ENCODE data around the gene DUSP9. TPM values are rescaled to one million over a fixed set of nuclear protein-coding genes. Genes with fewer than 3 reads are reported as not detected.
"Not testable (repeated sequence)": the region's sequence is repeated elsewhere in the genome, so short reads cannot be mapped to it uniquely, and the experiment has no call there.

The DUSP9 gene
- total RNA-seq, 1 donor from 2014 or later = 0.74 TPM

DNA sequence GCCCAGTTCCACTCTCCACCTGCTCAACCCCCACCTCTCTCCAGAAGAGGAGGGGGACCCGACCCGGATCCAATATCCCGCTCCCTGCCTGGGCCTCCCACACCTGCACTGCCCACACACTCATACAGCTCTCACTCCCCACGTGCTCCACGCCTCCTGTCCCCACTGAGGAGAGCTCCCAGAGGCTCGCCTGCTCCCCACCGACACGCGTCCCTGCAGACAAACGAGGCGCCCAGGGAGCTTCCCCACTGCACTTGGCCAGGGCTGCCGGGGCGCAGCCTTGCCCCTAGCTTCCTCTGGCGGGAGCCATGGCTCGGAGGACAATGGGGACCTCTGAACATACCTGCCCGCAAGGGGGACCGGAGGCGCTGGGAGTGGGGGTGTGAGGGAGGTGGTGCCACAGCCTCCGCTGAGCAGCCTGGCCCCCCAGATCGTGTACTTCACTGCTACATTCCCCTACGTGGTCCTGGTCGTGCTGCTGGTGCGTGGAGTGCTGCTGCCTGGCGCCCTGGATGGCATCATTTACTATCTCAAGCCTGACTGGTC is 45.7 kb downstream of the DUSP9 start:
- H3K36me3 ChIP-seq = no peaks in the 10 kb centered on the region
- no peak overlapping the region for H3K27ac ChIP-seq
- H3K9me3 ChIP-seq = no peaks in the 10 kb centered on the region
- TF ChIP-seq POLR2AphosphoS5 (IDR thresholded peaks at IDR 0.05; ENCODE audit: insufficient read depth in 1 of 2, low read depth in 1 of 2) (no peak), POLR2A (IDR thresholded peaks at IDR 0.05) (no peak)
- TF ChIP-seq, protein P1, sequence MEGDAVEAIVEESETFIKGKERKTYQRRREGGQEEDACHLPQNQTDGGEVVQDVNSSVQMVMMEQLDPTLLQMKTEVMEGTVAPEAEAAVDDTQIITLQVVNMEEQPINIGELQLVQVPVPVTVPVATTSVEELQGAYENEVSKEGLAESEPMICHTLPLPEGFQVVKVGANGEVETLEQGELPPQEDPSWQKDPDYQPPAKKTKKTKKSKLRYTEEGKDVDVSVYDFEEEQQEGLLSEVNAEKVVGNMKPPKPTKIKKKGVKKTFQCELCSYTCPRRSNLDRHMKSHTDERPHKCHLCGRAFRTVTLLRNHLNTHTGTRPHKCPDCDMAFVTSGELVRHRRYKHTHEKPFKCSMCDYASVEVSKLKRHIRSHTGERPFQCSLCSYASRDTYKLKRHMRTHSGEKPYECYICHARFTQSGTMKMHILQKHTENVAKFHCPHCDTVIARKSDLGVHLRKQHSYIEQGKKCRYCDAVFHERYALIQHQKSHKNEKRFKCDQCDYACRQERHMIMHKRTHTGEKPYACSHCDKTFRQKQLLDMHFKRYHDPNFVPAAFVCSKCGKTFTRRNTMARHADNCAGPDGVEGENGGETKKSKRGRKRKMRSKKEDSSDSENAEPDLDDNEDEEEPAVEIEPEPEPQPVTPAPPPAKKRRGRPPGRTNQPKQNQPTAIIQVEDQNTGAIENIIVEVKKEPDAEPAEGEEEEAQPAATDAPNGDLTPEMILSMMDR (IDR thresholded peaks at IDR 0.05) = no peak
- intact Hi-C loops (cut with DNase I) = no loop called here
- no peak overlapping the region for H3K4me3 ChIP-seq
- no peak for DNase-seq (ENCODE audit: extremely low spot score in 2 of 2)
- H3K4me1 ChIP-seq = peaks cover 8% of the 10 kb centered on the region
- no peaks in the 10 kb centered on the region for H3K27me3 ChIP-seq

DNA sequence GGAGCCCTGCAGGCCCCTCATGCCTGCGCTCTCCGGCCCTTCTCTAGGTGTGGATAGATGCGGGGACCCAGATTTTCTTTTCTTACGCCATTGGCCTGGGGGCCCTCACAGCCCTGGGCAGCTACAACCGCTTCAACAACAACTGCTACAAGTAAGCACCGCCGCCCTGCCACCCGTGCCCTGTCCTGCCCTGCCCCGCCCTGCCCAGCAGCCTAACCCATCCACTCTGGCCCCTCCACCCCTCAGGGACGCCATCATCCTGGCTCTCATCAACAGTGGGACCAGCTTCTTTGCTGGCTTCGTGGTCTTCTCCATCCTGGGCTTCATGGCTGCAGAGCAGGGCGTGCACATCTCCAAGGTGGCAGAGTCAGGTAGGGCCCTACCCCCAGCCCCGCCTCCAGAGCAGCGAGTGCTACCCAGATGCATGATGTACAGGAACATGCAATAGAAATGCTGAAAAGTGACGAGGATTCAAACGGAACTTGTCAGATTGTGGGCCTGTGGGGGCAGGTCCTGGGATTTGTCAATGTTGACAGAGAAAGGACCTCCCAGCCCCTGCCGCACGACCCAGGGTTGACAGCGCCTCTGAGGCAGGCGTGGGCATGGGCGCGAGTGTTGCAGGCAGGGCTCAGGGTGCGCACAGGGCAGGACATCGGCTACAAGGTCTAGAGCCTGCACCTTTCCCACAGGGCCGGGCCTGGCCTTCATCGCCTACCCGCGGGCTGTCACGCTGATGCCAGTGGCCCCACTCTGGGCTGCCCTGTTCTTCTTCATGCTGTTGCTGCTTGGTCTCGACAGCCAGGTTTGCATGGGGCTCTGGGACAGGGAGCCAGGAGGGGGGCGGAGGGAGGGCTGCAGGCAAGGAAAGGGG is 46.4 kb downstream of the DUSP9 start:
- Histone ChIP-seq H3K4me1 (peaks cover 8% of the 10 kb centered on the region), H3K9me3 (no peaks in the 10 kb centered on the region), H3K27ac (no peak overlapping the region), H3K36me3 (no peaks in the 10 kb centered on the region), H3K27me3 (no peaks in the 10 kb centered on the region), H3K4me3 (no peak overlapping the region)
- TF ChIP-seq, protein P1 (IDR thresholded peaks at IDR 0.05) = no peak
- TF ChIP-seq POLR2AphosphoS5 (IDR thresholded peaks at IDR 0.05; ENCODE audit: insufficient read depth in 1 of 2, low read depth in 1 of 2) = no peak
- TF ChIP-seq POLR2A (IDR thresholded peaks at IDR 0.05) = no peak
- no peak for DNase-seq (ENCODE audit: extremely low spot score in 2 of 2)
- intact Hi-C loops (cut with DNase I) = no loop called here

DNA sequence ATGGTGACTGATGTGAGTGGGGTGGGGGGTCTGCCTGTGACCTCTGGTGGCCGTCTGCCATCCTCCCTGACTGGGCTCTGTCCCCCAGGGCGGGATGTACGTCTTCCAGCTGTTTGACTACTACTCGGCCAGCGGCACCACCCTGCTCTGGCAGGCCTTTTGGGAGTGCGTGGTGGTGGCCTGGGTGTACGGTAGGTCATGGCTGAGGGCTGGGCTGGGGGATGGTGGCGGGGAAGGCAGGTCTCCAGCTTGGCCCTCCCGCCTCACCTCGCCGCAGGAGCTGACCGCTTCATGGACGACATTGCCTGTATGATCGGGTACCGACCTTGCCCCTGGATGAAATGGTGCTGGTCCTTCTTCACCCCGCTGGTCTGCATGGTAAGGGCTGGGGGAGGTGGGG is 47.3 kb downstream of the DUSP9 start:
- H3K27me3 ChIP-seq; H3K4me3 ChIP-seq; H3K36me3 ChIP-seq; intact Hi-C loops (cut with DNase I); H3K27ac ChIP-seq; H3K9me3 ChIP-seq; DNase-seq (ENCODE audit: extremely low spot score in 2 of 2); H3K4me1 ChIP-seq: not testable (repeated sequence)

DNA sequence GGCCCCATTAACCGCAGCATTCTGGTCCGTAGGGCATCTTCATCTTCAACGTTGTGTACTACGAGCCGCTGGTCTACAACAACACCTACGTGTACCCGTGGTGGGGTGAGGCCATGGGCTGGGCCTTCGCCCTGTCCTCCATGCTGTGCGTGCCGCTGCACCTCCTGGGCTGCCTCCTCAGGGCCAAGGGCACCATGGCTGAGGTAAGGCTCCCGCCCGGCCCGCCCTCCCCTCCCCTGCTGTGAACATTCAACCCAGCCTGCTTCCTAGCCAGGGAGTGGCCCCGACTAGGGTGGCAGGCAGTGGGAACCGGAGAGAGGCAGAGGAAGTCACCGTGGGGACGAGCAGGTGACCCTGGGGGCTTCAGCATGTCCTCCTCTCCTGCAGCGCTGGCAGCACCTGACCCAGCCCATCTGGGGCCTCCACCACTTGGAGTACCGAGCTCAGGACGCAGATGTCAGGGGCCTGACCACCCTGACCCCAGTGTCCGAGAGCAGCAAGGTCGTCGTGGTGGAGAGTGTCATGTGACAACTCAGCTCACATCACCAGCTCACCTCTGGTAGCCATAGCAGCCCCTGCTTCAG is 47.8 kb downstream of the DUSP9 start:
- no peaks in the 10 kb centered on the region for H3K27me3 ChIP-seq
- intact Hi-C loops (cut with DNase I) = no loop called here
- TF ChIP-seq POLR2AphosphoS5 (IDR thresholded peaks at IDR 0.05; ENCODE audit: insufficient read depth in 1 of 2, low read depth in 1 of 2) (no peak), POLR2A (IDR thresholded peaks at IDR 0.05) (no peak)
- TF ChIP-seq, protein P1 (IDR thresholded peaks at IDR 0.05) = no peak
- H3K36me3 ChIP-seq = no peaks in the 10 kb centered on the region
- H3K27ac ChIP-seq = no peak overlapping the region
- no peak for DNase-seq (ENCODE audit: extremely low spot score in 2 of 2)
- no peaks in the 10 kb centered on the region for H3K9me3 ChIP-seq
- H3K4me3 ChIP-seq = no peak overlapping the region
- H3K4me1 ChIP-seq = peaks cover 5% of the 10 kb centered on the region

DNA sequence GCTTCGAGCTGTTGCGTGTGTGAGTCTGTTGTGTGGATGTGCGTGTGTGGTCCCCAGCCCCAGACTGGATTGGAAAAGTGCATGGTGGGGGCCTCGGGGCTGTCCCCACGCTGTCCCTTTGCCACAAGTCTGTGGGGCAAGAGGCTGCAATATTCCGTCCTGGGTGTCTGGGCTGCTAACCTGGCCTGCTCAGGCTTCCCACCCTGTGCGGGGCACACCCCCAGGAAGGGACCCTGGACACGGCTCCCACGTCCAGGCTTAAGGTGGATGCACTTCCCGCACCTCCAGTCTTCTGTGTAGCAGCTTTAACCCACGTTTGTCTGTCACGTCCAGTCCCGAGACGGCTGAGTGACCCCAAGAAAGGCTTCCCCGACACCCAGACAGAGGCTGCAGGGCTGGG is 49.1 kb downstream of the DUSP9 start:
- no peak overlapping the region for H3K4me3 ChIP-seq
- no peaks in the 10 kb centered on the region for H3K27me3 ChIP-seq
- TF ChIP-seq, protein P1 (IDR thresholded peaks at IDR 0.05) = no peak
- TF ChIP-seq POLR2AphosphoS5 (IDR thresholded peaks at IDR 0.05; ENCODE audit: insufficient read depth in 1 of 2, low read depth in 1 of 2) (no peak), POLR2A (IDR thresholded peaks at IDR 0.05) (no peak)
- no peak for DNase-seq (ENCODE audit: extremely low spot score in 2 of 2)
- intact Hi-C loops (cut with DNase I) = no loop called here
- no peaks in the 10 kb centered on the region for H3K4me1 ChIP-seq
- no peaks in the 10 kb centered on the region for H3K36me3 ChIP-seq
- H3K9me3 ChIP-seq = no peaks in the 10 kb centered on the region
- no peak overlapping the region for H3K27ac ChIP-seq

DNA sequence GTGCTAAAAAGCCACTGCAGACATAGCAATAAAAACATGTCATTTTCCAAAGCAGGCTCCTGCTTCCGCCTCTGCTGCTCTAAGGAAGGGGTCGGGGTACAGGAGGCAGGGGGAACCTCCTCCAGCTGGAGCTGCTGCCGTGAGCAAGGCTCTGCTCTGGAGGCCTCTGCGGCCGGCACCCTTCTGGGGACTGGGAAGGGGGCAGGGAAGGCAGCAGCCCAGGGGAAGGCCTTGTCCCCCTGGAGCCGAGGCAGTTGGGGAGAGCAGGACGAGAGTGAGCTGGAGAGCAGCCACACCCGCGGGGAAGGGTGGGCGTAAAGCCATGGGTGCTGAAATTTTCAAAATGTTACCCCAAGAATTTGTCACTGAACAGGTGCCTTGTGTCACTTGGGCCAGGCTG is 49.5 kb downstream of the DUSP9 start:
- H3K27me3 ChIP-seq; H3K4me1 ChIP-seq; intact Hi-C loops (cut with DNase I); H3K9me3 ChIP-seq; H3K4me3 ChIP-seq; H3K27ac ChIP-seq; H3K36me3 ChIP-seq; DNase-seq (ENCODE audit: extremely low spot score in 2 of 2): not testable (repeated sequence)

GRCh38 chrX:153696986-153697722 is 50.2 kb downstream of the DUSP9 start:
- H3K4me1 ChIP-seq; H3K27ac ChIP-seq; DNase-seq (ENCODE audit: extremely low spot score in 2 of 2); H3K9me3 ChIP-seq; H3K36me3 ChIP-seq; H3K27me3 ChIP-seq; intact Hi-C loops (cut with DNase I); H3K4me3 ChIP-seq: not testable (repeated sequence)
